H9 (cell line): Measurements from ENCODE around the gene BAG1. TPM values are rescaled to one million over a fixed set of nuclear protein-coding genes. Genes with fewer than 3 reads are reported as not detected.

Experiments
- DNase-seq: peaks from one replicate; pipeline ENCODE4 v3.0.0-alpha.2; 2017
- H2AFZ ChIP-seq: one replicate; pipeline ENCODE4 v1.6.1; 2013; ENCODE audit warnings: mild to moderate bottlenecking, low read length, control low read depth, moderate library complexity
- H2AK5ac ChIP-seq: 2 replicates; pipeline ENCODE4 v1.6.1; 2013; ENCODE audit warnings: low read length, control low read depth, mixed read lengths; ENCODE audit not compliant: insufficient read length
- H2BK120ac ChIP-seq: one replicate; pipeline ENCODE4 v1.6.1; 2013; ENCODE audit warnings: low read depth, mild to moderate bottlenecking, low read length, control low read depth, inconsistent platforms; ENCODE audit not compliant: poor library complexity, severe bottlenecking
- H2BK12ac ChIP-seq: 2 replicates; pipeline ENCODE4 v1.6.1; 2013; ENCODE audit warnings: low read length, control low read depth, mixed read lengths, low read depth; ENCODE audit not compliant: insufficient read length
- H2BK15ac ChIP-seq: 2 replicates; pipeline ENCODE4 v1.6.1; 2013; ENCODE audit warnings: low read depth, low read length, control low read depth
- H2BK20ac ChIP-seq: one replicate; pipeline ENCODE4 v1.6.1; 2013; ENCODE audit warnings: low read depth, mild to moderate bottlenecking, low read length, control low read depth, inconsistent platforms; ENCODE audit not compliant: poor library complexity, severe bottlenecking
- H2BK5ac ChIP-seq: 2 replicates; pipeline ENCODE4 v1.6.1; 2013; ENCODE audit warnings: low read length, control low read depth, mixed read lengths; ENCODE audit not compliant: insufficient read length
- H3K14ac ChIP-seq: 2 replicates; pipeline ENCODE4 v1.6.1; 2013; ENCODE audit warnings: low read length, control low read depth; ENCODE audit not compliant: insufficient read depth
- H3K18ac ChIP-seq: 2 replicates; pipeline ENCODE4 v1.6.1; 2013; ENCODE audit warnings: low read depth, mild to moderate bottlenecking, mixed read lengths, low read length, control low read depth; ENCODE audit not compliant: insufficient read length
- H3K23ac ChIP-seq: 2 replicates; pipeline ENCODE4 v1.6.1; 2013; ENCODE audit warnings: low read length, control low read depth, mixed read lengths, low read depth; ENCODE audit not compliant: insufficient read length
- H3K23me2 ChIP-seq: 2 replicates; pipeline ENCODE4 v1.6.1; 2013; ENCODE audit warnings: low read depth, mild to moderate bottlenecking, mixed read lengths, low read length, control low read depth; ENCODE audit not compliant: insufficient read length, poor library complexity, severe bottlenecking
- H3K27ac ChIP-seq: 2 replicates; pipeline ENCODE4 v1.5.1; 2013; ENCODE audit warnings: low read length, control low read depth, mixed read lengths, low read depth; ENCODE audit not compliant: insufficient read length
- H3K27me3 ChIP-seq: 2 replicates; pipeline ENCODE4 v1.6.1; 2013; ENCODE audit warnings: low read length, control low read depth, inconsistent platforms; ENCODE audit not compliant: insufficient read depth
- H3K4ac ChIP-seq: 2 replicates; pipeline ENCODE4 v1.6.1; 2013; ENCODE audit warnings: low read depth, mild to moderate bottlenecking, control low read depth, inconsistent platforms, low read length, moderate library complexity
- H3K4me1 ChIP-seq: 2 replicates; pipeline ENCODE4 v1.6.1; 2013; ENCODE audit warnings: low read length, control low read depth, inconsistent platforms; ENCODE audit not compliant: insufficient read depth
- H3K4me2 ChIP-seq: 2 replicates; pipeline ENCODE4 v1.6.1; 2013; ENCODE audit warnings: low read length, control low read depth, mixed read lengths; ENCODE audit not compliant: insufficient read length, insufficient read depth
- H3K56ac ChIP-seq: 2 replicates; pipeline ENCODE4 v1.6.1; 2013; ENCODE audit warnings: low read depth, mild to moderate bottlenecking, mixed read lengths, low read length, control low read depth; ENCODE audit not compliant: insufficient read length
- H3K79me1 ChIP-seq: 2 replicates; pipeline ENCODE4 v1.6.1; 2013; ENCODE audit warnings: low read depth, mild to moderate bottlenecking, moderate library complexity, low read length, control low read depth, inconsistent platforms; ENCODE audit not compliant: insufficient read depth, poor library complexity, severe bottlenecking
- H3K79me2 ChIP-seq: 2 replicates; pipeline ENCODE4 v1.6.1; 2013; ENCODE audit warnings: low read length, control low read depth, inconsistent platforms; ENCODE audit not compliant: insufficient read depth
- H3K9ac ChIP-seq: 2 replicates; pipeline ENCODE4 v1.6.1; 2013; ENCODE audit warnings: low read length, control low read depth, mixed read lengths; ENCODE audit not compliant: insufficient read length; ENCODE audit errors: extremely low read depth
- H3K9me3 ChIP-seq: one replicate; pipeline ENCODE4 v1.6.1; 2013; ENCODE audit warnings: low read depth, low read length, inconsistent platforms; ENCODE audit not compliant: control insufficient read depth
- H3T11ph ChIP-seq: one replicate; pipeline ENCODE4 v1.6.1; 2013; ENCODE audit warnings: mild to moderate bottlenecking, low read length, control low read depth, inconsistent platforms
- H4K20me1 ChIP-seq: one replicate; pipeline ENCODE4 v1.6.1; 2013; ENCODE audit not compliant: control insufficient read depth, insufficient read length, insufficient read depth
- H4K5ac ChIP-seq: 2 replicates; pipeline ENCODE4 v1.6.1; 2013; ENCODE audit warnings: low read depth, mild to moderate bottlenecking, mixed read lengths, low read length, control low read depth; ENCODE audit not compliant: insufficient read length
- H4K8ac ChIP-seq: replicated peaks from 2 replicates; pipeline ENCODE4 v1.6.1; 2013; ENCODE audit warnings: low read length, control low read depth, mixed read lengths, low read depth; ENCODE audit not compliant: insufficient read length
- H4K91ac ChIP-seq: 2 replicates; pipeline ENCODE4 v1.6.1; 2013; ENCODE audit warnings: low read depth, mild to moderate bottlenecking, moderate library complexity, mixed read lengths, low read length, control low read depth; ENCODE audit not compliant: insufficient read length
- H3K27ac Mint-ChIP-seq, 3 experiments: 2 replicates in 2 of 3; 3 replicates in 1 of 3; pipeline ENCODE4 v1.8.0; 2020 to 2021; ENCODE audit warnings: mixed read lengths in 3 of 3, mild to moderate bottlenecking in 1 of 3, moderate library complexity in 1 of 3
- H3K27me3 Mint-ChIP-seq: 2 replicates; pipeline ENCODE4 v1.8.0; 2021; ENCODE audit warnings: low read depth, mild to moderate bottlenecking, moderate library complexity, mixed read lengths
- H3K36me3 Mint-ChIP-seq, 3 experiments: 2 replicates in 2 of 3; 3 replicates in 1 of 3; pipeline ENCODE4 v1.8.0; 2020 to 2021; ENCODE audit warnings: low read depth in 3 of 3, mixed read lengths in 3 of 3; ENCODE audit not compliant: insufficient read depth in 1 of 3
- H3K4me1 Mint-ChIP-seq, 2 experiments: 2 replicates each; pipeline ENCODE4 v1.8.0; 2020; ENCODE audit warnings: mixed read lengths in 2 of 2
- H3K4me3 Mint-ChIP-seq, 2 experiments: 2 replicates in 1 of 2; 3 replicates in 1 of 2; pipeline ENCODE4 v1.8.0; 2020 to 2021; ENCODE audit warnings: mild to moderate bottlenecking in 2 of 2, mixed read lengths in 2 of 2, moderate library complexity in 1 of 2
- H3K9me3 Mint-ChIP-seq, 2 experiments: 2 replicates in 1 of 2; 3 replicates in 1 of 2; pipeline ENCODE4 v1.8.0; 2020; ENCODE audit warnings: mild to moderate bottlenecking in 2 of 2, mixed read lengths in 2 of 2, moderate library complexity in 1 of 2
- CTCF ChIP-seq: fragments of 200-600 bp; sonication (generic); conservative IDR thresholded peaks from 3 replicates; pipeline ENCODE4 v1.8.0; 2021; ENCODE audit warnings: antibody characterized with exemption, mild to moderate bottlenecking
- WGBS: extraction: QIAGEN DNeasy Blood & Tissue Kit; methylation state at CpG from one replicate; pipeline ENCODE4 v1.1.7; 2013; ENCODE audit warnings: missing lambda C conversion rate, low lambda C conversion rate, mixed read lengths; ENCODE audit not compliant: insufficient read length; ENCODE audit errors: extremely low coverage; 5-methylcytosine and 5-hydroxymethylcytosine counted together
- total RNA-seq: library from RNA; stranded (reverse); gene quantifications from 2 replicates; pipeline ENCODE4 v1.2.1, GENCODE V29; 2021

The BAG1 gene
- total RNA-seq, 1 experiment from 2014 or later, result 66.4 TPM

DNA sequence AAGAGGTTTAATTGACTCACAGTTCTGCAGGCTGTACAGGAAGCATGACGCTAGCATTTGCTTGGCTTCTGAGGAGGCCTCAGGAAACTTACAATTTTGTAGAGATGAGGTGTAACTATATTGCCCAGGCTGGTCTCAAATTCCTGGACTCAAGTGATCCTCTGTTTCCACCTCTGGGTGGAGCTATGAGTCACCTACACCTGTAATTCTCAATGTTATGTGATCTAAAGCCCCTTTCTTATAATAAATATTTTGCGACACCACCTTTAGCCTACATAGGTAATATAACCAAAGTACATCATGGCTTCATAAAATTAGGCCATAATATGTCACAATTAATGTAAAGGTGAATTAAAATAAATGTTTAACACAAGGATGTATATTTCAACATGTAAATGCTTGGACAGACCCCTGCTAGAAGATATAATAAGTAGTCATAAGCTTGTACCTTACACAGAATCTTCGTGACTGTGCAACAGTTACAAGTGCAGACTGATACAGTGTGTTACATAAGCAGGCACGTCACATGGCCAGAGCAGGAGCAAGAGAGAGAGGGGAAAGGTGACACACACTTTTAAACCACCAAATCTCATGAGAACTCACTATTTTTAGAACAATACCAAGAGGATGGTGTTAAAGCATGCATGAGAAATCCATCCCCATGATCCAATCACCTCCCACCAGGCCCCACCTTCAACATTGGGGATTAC is 54.3 kb downstream of the BAG1 start:
- H4K5ac ChIP-seq, result no peak overlapping the region
- no peak overlapping the region for H3K4me3 Mint-ChIP-seq
- H2BK120ac ChIP-seq, result no peak overlapping the region
- no peak overlapping the region for H3K4me2 ChIP-seq
- 0 out of 3 replicates have a peak, but pooled peaks have one; percentile 30 for TF ChIP-seq CTCF
- H3K9me3 ChIP-seq, result no peaks in the 10 kb centered on the region
- H2BK15ac ChIP-seq, result no peak overlapping the region
- H3K23ac ChIP-seq, result no peak overlapping the region
- no peaks in the 10 kb centered on the region for H3K36me3 Mint-ChIP-seq
- H3K27ac Mint-ChIP-seq, result no peak overlapping the region
- no peak for DNase-seq
- no peak overlapping the region for H2BK12ac ChIP-seq
- no peak overlapping the region for H3K14ac ChIP-seq
- no peaks in the 10 kb centered on the region for H3K27me3 ChIP-seq
- no peak overlapping the region for H2AFZ ChIP-seq
- H3K9me3 Mint-ChIP-seq, result no peaks in the 10 kb centered on the region
- H2BK5ac ChIP-seq, result no peak overlapping the region
- no peak overlapping the region for H2BK20ac ChIP-seq
- H4K91ac ChIP-seq, result no peak overlapping the region
- no peak overlapping the region for H3K18ac ChIP-seq
- no peaks in the 10 kb centered on the region for H4K20me1 ChIP-seq
- no peak overlapping the region for H3K56ac ChIP-seq
- no peak overlapping the region for H3T11ph ChIP-seq
- no peaks in the 10 kb centered on the region for H3K4me1 ChIP-seq
- H3K79me2 ChIP-seq, result no peaks in the 10 kb centered on the region
- H3K79me1 ChIP-seq, result no peaks in the 10 kb centered on the region
- peaks cover 9 to 12% of the 10 kb centered on the region in 2 experiments for H3K4me1 Mint-ChIP-seq
- no peak overlapping the region for H4K8ac ChIP-seq
- no peak overlapping the region for H3K9ac ChIP-seq
- no peaks in the 10 kb centered on the region for H3K23me2 ChIP-seq
- H3K4ac ChIP-seq, result no peak overlapping the region
- H3K27me3 Mint-ChIP-seq, result peaks cover 2% of the 10 kb centered on the region; the same call in 1 of the 2 replicates
- no peak overlapping the region for H2AK5ac ChIP-seq
- WGBS, result no CpG with 5 or more reads among the region's 4 CpGs
- no peak overlapping the region for H3K27ac ChIP-seq
